Coronary artery (tissue), 2 donors: ENCODE data around the gene SPON2.

Source experiments
- DNase-seq: peaks from one replicate; pipeline ENCODE4 v3.0.0-alpha.2; 2017; ENCODE audit warnings: low spot score
- H3K27ac ChIP-seq, 2 donors: fragments of 200-600 bp; sonication (generic); one replicate each; pipeline ENCODE4 v1.5.1; 2016 to 2019
- H3K4me3 ChIP-seq: fragments of 200-600 bp; sonication (generic); 2 replicates; pipeline ENCODE4 v1.5.1; 2016; ENCODE audit warnings: mild to moderate bottlenecking, moderate library complexity
- CTCF ChIP-seq: fragments of 200-600 bp; sonication (generic); IDR thresholded peaks from one replicate; pipeline ENCODE4 v1.5.1; 2019; ENCODE audit warnings: antibody characterized with exemption

Gene SPON2

GRCh38 chr4:1169171-1169671 lies 3.2 kb downstream of the SPON2 start:
- Histone ChIP-seq H3K27ac (no peak overlapping the region), H3K4me3 (no peak overlapping the region)
- no peak for TF ChIP-seq CTCF
- DNase-seq, result no peak

- H3K4me3 ChIP-seq, result no peak overlapping the region
- DNase-seq, result no peak
- no peak for TF ChIP-seq CTCF
- H3K27ac ChIP-seq, result no peak overlapping the region
These were observed 3.9 kb downstream of the SPON2 start for GRCh38 chr4:1168191-1169101.

GRCh38 chr4:1167244-1167949 lies 5.0 kb downstream of the SPON2 start:
- DNase-seq, result no peak
- Histone ChIP-seq H3K4me3 (peak overlapping the region; percentile 84), H3K27ac (no peak overlapping the region)
- peak; percentile 69 for TF ChIP-seq CTCF

- H3K4me3 ChIP-seq, result peak overlapping the region; percentile 84
- no peak overlapping the region for H3K27ac ChIP-seq
- DNase-seq, result no peak
- TF ChIP-seq CTCF, result no peak
These were observed 5.7 kb downstream of the SPON2 start for GRCh38 chr4:1166509-1167243.

- DNase-seq, result no peak
- TF ChIP-seq CTCF, result no peak
These were observed 7.3 kb downstream of the SPON2 start for GRCh38 chr4:1164956-1165545.

GRCh38 chr4:1164444-1164843 lies 7.9 kb downstream of the SPON2 start:
- Histone ChIP-seq H3K27ac (no peak overlapping the region), H3K4me3 (no peak overlapping the region)
- no peak for DNase-seq
- no peak for TF ChIP-seq CTCF

More at GRCh38 chr4:1164956-1165545, 7.3 kb downstream of the SPON2 start:
- Histone ChIP-seq H3K4me3 (no peak overlapping the region), H3K27ac (no peak overlapping the region)
